HepG2 (cell line): ENCODE results near the gene B3GNT8. TPM values are rescaled to one million over a fixed set of nuclear protein-coding genes. Genes with fewer than 3 reads are reported as not detected.

Source experiments
- CCDC6 ChIP-seq: sonication (generic); formaldehyde crosslinking; IDR thresholded peaks from 2 replicates; pipeline ENCODE4 v1.8.1; 2022; ENCODE audit warnings: mild to moderate bottlenecking, missing genetic modification reagents, moderate library complexity
- FOXC1 ChIP-seq: sonication (generic); formaldehyde crosslinking; IDR thresholded peaks from 2 replicates; pipeline ENCODE4 v1.8.0; 2022; ENCODE audit warnings: mild to moderate bottlenecking, missing genetic modification reagents, borderline replicate concordance
- FOXM1 ChIP-seq: sonication (generic); formaldehyde crosslinking; IDR thresholded peaks from 2 replicates; pipeline ENCODE4 v1.5.0; 2020; ENCODE audit warnings: missing genetic modification reagents
- GLI4 ChIP-seq: sonication (generic); formaldehyde crosslinking; IDR thresholded peaks from 2 replicates; pipeline ENCODE4 v1.5.1; 2020; ENCODE audit warnings: missing genetic modification reagents, mild to moderate bottlenecking, moderate library complexity, borderline replicate concordance
- IKZF4 ChIP-seq: sonication (generic); formaldehyde crosslinking; IDR thresholded peaks from 2 replicates; pipeline ENCODE4 v1.5.1; 2020; ENCODE audit warnings: borderline replicate concordance, mild to moderate bottlenecking, low read depth, missing genetic modification reagents; ENCODE audit errors: not compliant biosample characterization
- MED8 ChIP-seq: sonication (generic); formaldehyde crosslinking; IDR thresholded peaks from 2 replicates; pipeline ENCODE4 v1.8.1; 2023; ENCODE audit warnings: mild to moderate bottlenecking, missing genetic modification reagents; ENCODE audit not compliant: insufficient replicate concordance
- NCOA5 ChIP-seq: sonication (generic); formaldehyde crosslinking; IDR thresholded peaks from 2 replicates; pipeline ENCODE4 v1.4.0; 2020; ENCODE audit warnings: missing genetic modification reagents
- NCOR1 ChIP-seq: fragments of 200-600 bp; sonication (generic); IDR thresholded peaks from 2 replicates; pipeline ENCODE4 v1.7.0; 2017; ENCODE audit warnings: antibody characterized with exemption, low read length, borderline replicate concordance
- RARG ChIP-seq: sonication (generic); formaldehyde crosslinking; IDR thresholded peaks from 2 replicates; pipeline ENCODE4 v1.4.0; 2020; ENCODE audit warnings: low read depth, mild to moderate bottlenecking, missing genetic modification reagents
- RCOR2 ChIP-seq: IDR thresholded peaks from 2 replicates; pipeline ENCODE4 v1.6.1; 2016; ENCODE audit warnings: missing biosample characterization, missing genetic modification reagents
- SPEN ChIP-seq: sonication (generic); formaldehyde crosslinking; IDR thresholded peaks from 2 replicates; pipeline ENCODE4 v1.5.1; 2020; ENCODE audit warnings: low read depth, mild to moderate bottlenecking, missing genetic modification reagents
- SSRP1 ChIP-seq: IDR thresholded peaks from 2 replicates; pipeline ENCODE4 v1.6.1; 2016; ENCODE audit warnings: control low read depth
- TOPORS ChIP-seq: sonication (generic); formaldehyde crosslinking; IDR thresholded peaks from 2 replicates; pipeline ENCODE4 v1.8.0; 2023; ENCODE audit warnings: mild to moderate bottlenecking, missing genetic modification reagents
- ZBTB10 ChIP-seq: sonication (generic); formaldehyde crosslinking; IDR thresholded peaks from 2 replicates; pipeline ENCODE4 v1.4.0; 2020; ENCODE audit warnings: missing genetic modification reagents, borderline replicate concordance
- ZNF207 ChIP-seq: fragments of 450-650 bp; IDR thresholded peaks from 2 replicates; pipeline ENCODE4 v1.6.1; 2016; ENCODE audit warnings: antibody characterized with exemption, borderline replicate concordance
- ZNF343 ChIP-seq: sonication (generic); formaldehyde crosslinking; IDR thresholded peaks from 2 replicates; pipeline ENCODE4 v1.4.0; 2020; ENCODE audit warnings: mild to moderate bottlenecking, missing genetic modification reagents
- ZNF430 ChIP-seq: sonication (generic); formaldehyde crosslinking; IDR thresholded peaks from 2 replicates; pipeline ENCODE4 v1.9.0; 2021; ENCODE audit warnings: mild to moderate bottlenecking, missing genetic modification reagents
- ZNF574 ChIP-seq: sonication (generic); formaldehyde crosslinking; IDR thresholded peaks from 2 replicates; pipeline ENCODE4 v1.4.0; 2020; ENCODE audit warnings: missing genetic modification reagents
- ZSCAN12 ChIP-seq: sonication (generic); formaldehyde crosslinking; IDR thresholded peaks from 2 replicates; pipeline ENCODE4 v1.9.0; 2021; ENCODE audit warnings: mild to moderate bottlenecking, missing genetic modification reagents
- polyA plus RNA-seq, 8 experiments: library from polyadenylated mRNA; depleted of rRNA in 3 of 8; stranded (reverse) in 7 of 8; unstranded in 1 of 8; fragments of >200 nt; fragmentation: Illumina TruSeq in 4 of 8; extraction: Trizol in 4 of 8; gene quantifications; 2 replicates each; pipeline versions ENCODE4 v1.2.1 to v1.2.3, GENCODE V29; 2011 to 2016; ENCODE audit warnings: low read depth in 4 of 8, missing spikeins in 1 of 8, mixed read lengths in 1 of 8; ENCODE audit not compliant: insufficient read depth in 1 of 8
- total RNA-seq, 5 experiments: library from RNA; depleted of rRNA; stranded (reverse); fragments of >200 nt; fragmentation: Illumina TruSeq; extraction: Trizol; gene quantifications; 2 replicates each; pipeline ENCODE4 v1.2.3, GENCODE V29; 2016; ENCODE audit warnings: low read depth in 1 of 5
- TF ChIP-seq, protein P1 (sequence below): sonication (generic); formaldehyde crosslinking; IDR thresholded peaks from 2 replicates; pipeline ENCODE4 v1.4.0; 2020; ENCODE audit warnings: missing genetic modification reagents

B3GNT8 gene
- total and polyA plus RNA-seq, 2 of the 13 experiments (the other 11 are each of a cell fraction or from before 2014, with no cell fraction given): 0.26 to 1.9 TPM

- TF ChIP-seq GLI4 (CRISPR knock-in tag) (no peak; the same call in 1 of the 2 replicates), ZNF207 (no peak), CCDC6 (CRISPR knock-in tag) (no peak), ZSCAN12 (CRISPR knock-in tag) (no peak), SPEN (CRISPR knock-in tag) (peak; percentile 86), RCOR2 (CRISPR knock-in tag) (no peak; the same call in 1 of the 2 replicates), RARG (CRISPR knock-in tag) (no peak), NCOA5 (0 out of 2 replicates have a peak, but pooled peaks have one; percentile 25), ZNF574 (peak; percentile 84), IKZF4 (CRISPR knock-in tag) (peak; percentile 89), SSRP1 (no peak), ZBTB10 (CRISPR knock-in tag) (peak; percentile 60; the same call in 1 of the 2 replicates), NCOR1 (peak; percentile 61; the same call in 1 of the 2 replicates), MED8 (CRISPR knock-in tag) (no peak), FOXC1 (CRISPR knock-in tag) (0 out of 2 replicates have a peak, but pooled peaks have one; percentile 17), FOXM1 (CRISPR knock-in tag) (0 out of 2 replicates have a peak, but pooled peaks have one; percentile 42), ZNF343 (CRISPR knock-in tag) (0 out of 2 replicates have a peak, but pooled peaks have one; percentile 28), TOPORS (CRISPR knock-in tag) (no peak), ZNF430 (CRISPR knock-in tag) (no peak)
- TF ChIP-seq, protein P1, sequence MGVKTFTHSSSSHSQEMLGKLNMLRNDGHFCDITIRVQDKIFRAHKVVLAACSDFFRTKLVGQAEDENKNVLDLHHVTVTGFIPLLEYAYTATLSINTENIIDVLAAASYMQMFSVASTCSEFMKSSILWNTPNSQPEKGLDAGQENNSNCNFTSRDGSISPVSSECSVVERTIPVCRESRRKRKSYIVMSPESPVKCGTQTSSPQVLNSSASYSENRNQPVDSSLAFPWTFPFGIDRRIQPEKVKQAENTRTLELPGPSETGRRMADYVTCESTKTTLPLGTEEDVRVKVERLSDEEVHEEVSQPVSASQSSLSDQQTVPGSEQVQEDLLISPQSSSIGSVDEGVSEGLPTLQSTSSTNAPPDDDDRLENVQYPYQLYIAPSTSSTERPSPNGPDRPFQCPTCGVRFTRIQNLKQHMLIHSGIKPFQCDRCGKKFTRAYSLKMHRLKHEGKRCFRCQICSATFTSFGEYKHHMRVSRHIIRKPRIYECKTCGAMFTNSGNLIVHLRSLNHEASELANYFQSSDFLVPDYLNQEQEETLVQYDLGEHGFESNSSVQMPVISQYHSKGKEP: no peak
Observed at GRCh38 chr19:41397086-41398049, 29.8 kb downstream of the B3GNT8 start, which contains the start of the genes BCKDHA and EXOSC5 (continued).
